HepG2 (cell line): ENCODE measurements around the gene GAS5. TPM values are rescaled to one million over a fixed set of nuclear protein-coding genes. Genes with fewer than 3 reads are reported as not detected.

Experiments used
- FOXA3 ChIP-seq: IDR thresholded peaks from 2 replicates; pipeline ENCODE4 v1.6.1; 2016; ENCODE audit warnings: missing genetic modification reagents, missing compliant biosample characterization
- KDM5A ChIP-seq: fragments of 200-600 bp; sonication (generic); IDR thresholded peaks from 2 replicates; pipeline ENCODE4 v1.7.0; 2018; ENCODE audit warnings: antibody characterized with exemption, mild to moderate bottlenecking, low read length, borderline replicate concordance
- KLF9 ChIP-seq: IDR thresholded peaks from 2 replicates; pipeline ENCODE4 v1.6.1; 2016; ENCODE audit warnings: low read depth
- PAWR ChIP-seq: sonication (generic); formaldehyde crosslinking; IDR thresholded peaks from 2 replicates; pipeline ENCODE4 v1.4.0; 2020; ENCODE audit warnings: missing genetic modification reagents, mild to moderate bottlenecking, borderline replicate concordance
- PHF5A ChIP-seq: IDR thresholded peaks from one replicate; pipeline ENCODE4 v1.6.1; 2018; ENCODE audit warnings: low read depth, missing genetic modification reagents; ENCODE audit not compliant: unreplicated experiment
- SIX4 ChIP-seq: sonication (generic); formaldehyde crosslinking; IDR thresholded peaks from 2 replicates; pipeline ENCODE4 v1.4.0; 2020; ENCODE audit warnings: missing genetic modification reagents
- U2AF2 ChIP-seq: fragments of 200-400 bp; formaldehyde crosslinking; IDR thresholded peaks from 2 replicates; pipeline ENCODE4 v1.6.1; 2017; ENCODE audit warnings: low read depth, mild to moderate bottlenecking, low read length
- ZNF234 ChIP-seq: sonication (generic); formaldehyde crosslinking; conservative IDR thresholded peaks from 2 replicates; pipeline ENCODE4 v1.5.1; 2020; ENCODE audit warnings: mild to moderate bottlenecking, missing genetic modification reagents
- ZNF30 ChIP-seq: sonication (generic); formaldehyde crosslinking; IDR thresholded peaks from 2 replicates; pipeline ENCODE4 v1.5.0; 2020; ENCODE audit warnings: mild to moderate bottlenecking, missing genetic modification reagents
- ZNF383 ChIP-seq: sonication (generic); formaldehyde crosslinking; IDR thresholded peaks from 2 replicates; pipeline ENCODE4 v1.4.0; 2020; ENCODE audit warnings: missing genetic modification reagents, mild to moderate bottlenecking, borderline replicate concordance
- ZNF607 ChIP-seq: sonication (generic); formaldehyde crosslinking; IDR thresholded peaks from 2 replicates; pipeline ENCODE4 v1.5.1; 2020; ENCODE audit warnings: missing genetic modification reagents, mild to moderate bottlenecking, borderline replicate concordance
- ZNF670 ChIP-seq: sonication (generic); formaldehyde crosslinking; IDR thresholded peaks from 2 replicates; pipeline ENCODE4 v1.8.0; 2022; ENCODE audit warnings: mild to moderate bottlenecking, missing genetic modification reagents, borderline replicate concordance
- ZNF75D ChIP-seq: sonication (generic); formaldehyde crosslinking; IDR thresholded peaks from 2 replicates; pipeline ENCODE4 v1.8.1; 2023; ENCODE audit warnings: missing genetic modification reagents, mild to moderate bottlenecking, borderline replicate concordance
- polyA plus RNA-seq, 8 experiments: library from polyadenylated mRNA; depleted of rRNA in 3 of 8; stranded (reverse) in 7 of 8; unstranded in 1 of 8; fragments of >200 nt; fragmentation: Illumina TruSeq in 4 of 8; extraction: Trizol in 4 of 8; gene quantifications; 2 replicates each; pipeline versions ENCODE4 v1.2.1 to v1.2.3, GENCODE V29; 2011 to 2016; ENCODE audit warnings: low read depth in 4 of 8, missing spikeins in 1 of 8, mixed read lengths in 1 of 8; ENCODE audit not compliant: insufficient read depth in 1 of 8
- total RNA-seq, 5 experiments: library from RNA; depleted of rRNA; stranded (reverse); fragments of >200 nt; fragmentation: Illumina TruSeq; extraction: Trizol; gene quantifications; 2 replicates each; pipeline ENCODE4 v1.2.3, GENCODE V29; 2016; ENCODE audit warnings: low read depth in 1 of 5
- TF ChIP-seq, protein P1 (sequence below): sonication (generic); formaldehyde crosslinking; IDR thresholded peaks from 2 replicates; pipeline ENCODE4 v1.4.0; 2020; ENCODE audit warnings: missing genetic modification reagents, borderline replicate concordance
- TF ChIP-seq, protein P2 (sequence below): sonication (generic); formaldehyde crosslinking; IDR thresholded peaks from 2 replicates; pipeline ENCODE4 v1.8.1; 2023; ENCODE audit warnings: mild to moderate bottlenecking, missing genetic modification reagents
- TF ChIP-seq, protein P3 (sequence below): sonication (generic); formaldehyde crosslinking; IDR thresholded peaks from 2 replicates; pipeline ENCODE4 v1.8.0; 2022; ENCODE audit warnings: missing genetic modification reagents, mild to moderate bottlenecking, borderline replicate concordance
- TF ChIP-seq, protein P4 (sequence below): sonication (generic); formaldehyde crosslinking; IDR thresholded peaks from 2 replicates; pipeline ENCODE4 v1.4.0; 2020; ENCODE audit warnings: missing genetic modification reagents
- TF ChIP-seq, protein P5 (sequence below): sonication (generic); formaldehyde crosslinking; IDR thresholded peaks from 2 replicates; pipeline ENCODE4 v1.8.1; 2023; ENCODE audit warnings: mild to moderate bottlenecking, inconsistent platforms, moderate library complexity, missing genetic modification reagents, borderline replicate concordance
- TF ChIP-seq, protein P6 (sequence below): sonication (generic); formaldehyde crosslinking; IDR thresholded peaks from 2 replicates; pipeline ENCODE4 v1.4.0; 2020; ENCODE audit warnings: mild to moderate bottlenecking, missing genetic modification reagents, borderline replicate concordance

Gene GAS5
- total and polyA plus RNA-seq, 2 of the 13 experiments (the other 11 are each of a cell fraction or from before 2014, with no cell fraction given): 352 to 738 TPM

DNA sequence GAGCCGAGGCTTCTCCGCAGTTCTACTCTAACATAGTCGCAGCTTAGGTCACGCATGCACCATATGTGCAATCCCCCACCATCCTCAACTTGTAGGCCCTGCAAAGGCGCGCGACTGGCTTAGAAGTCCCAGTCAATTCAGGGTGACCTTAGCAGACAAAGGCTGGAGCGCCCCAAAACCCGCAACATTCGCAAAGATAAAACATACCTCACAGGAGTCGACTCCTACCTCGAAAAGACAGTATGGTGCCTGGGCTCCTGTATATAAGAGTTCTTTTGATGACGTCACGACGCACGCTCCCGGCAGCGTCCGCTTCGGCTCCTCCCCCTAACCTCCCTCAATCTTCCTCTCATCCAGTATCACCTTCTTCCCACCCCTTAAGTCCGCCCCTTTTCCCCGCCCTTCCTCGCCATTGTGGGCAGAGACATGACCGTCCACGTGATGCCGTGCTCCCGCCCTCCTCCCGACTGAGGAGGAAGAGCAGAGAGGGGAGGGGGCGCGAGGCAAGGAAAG, at the start of gene GAS5 (continued):
- TF ChIP-seq, protein P1, sequence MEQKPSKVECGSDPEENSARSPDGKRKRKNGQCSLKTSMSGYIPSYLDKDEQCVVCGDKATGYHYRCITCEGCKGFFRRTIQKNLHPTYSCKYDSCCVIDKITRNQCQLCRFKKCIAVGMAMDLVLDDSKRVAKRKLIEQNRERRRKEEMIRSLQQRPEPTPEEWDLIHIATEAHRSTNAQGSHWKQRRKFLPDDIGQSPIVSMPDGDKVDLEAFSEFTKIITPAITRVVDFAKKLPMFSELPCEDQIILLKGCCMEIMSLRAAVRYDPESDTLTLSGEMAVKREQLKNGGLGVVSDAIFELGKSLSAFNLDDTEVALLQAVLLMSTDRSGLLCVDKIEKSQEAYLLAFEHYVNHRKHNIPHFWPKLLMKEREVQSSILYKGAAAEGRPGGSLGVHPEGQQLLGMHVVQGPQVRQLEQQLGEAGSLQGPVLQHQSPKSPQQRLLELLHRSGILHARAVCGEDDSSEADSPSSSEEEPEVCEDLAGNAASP (CRISPR knock-in tag): 0 out of 2 replicates have a peak, but pooled peaks have one; percentile 46
- TF ChIP-seq U2AF2 (no peak), ZNF75D (no peak), ZNF607 (CRISPR knock-in tag) (no peak), ZNF234 (CRISPR knock-in tag) (no peak), ZNF670 (CRISPR knock-in tag) (0 out of 2 replicates have a peak, but pooled peaks have one; percentile 12), SIX4 (CRISPR knock-in tag) (0 out of 2 replicates have a peak, but pooled peaks have one; percentile 31), PAWR (CRISPR knock-in tag) (no peak), PHF5A (peak; percentile 54), KLF9 (no peak), KDM5A (no peak), ZNF30 (no peak), ZNF383 (peak; percentile 87; the same call in 1 of the 2 replicates), FOXA3 (peak; percentile 63)
- TF ChIP-seq, protein P2, sequence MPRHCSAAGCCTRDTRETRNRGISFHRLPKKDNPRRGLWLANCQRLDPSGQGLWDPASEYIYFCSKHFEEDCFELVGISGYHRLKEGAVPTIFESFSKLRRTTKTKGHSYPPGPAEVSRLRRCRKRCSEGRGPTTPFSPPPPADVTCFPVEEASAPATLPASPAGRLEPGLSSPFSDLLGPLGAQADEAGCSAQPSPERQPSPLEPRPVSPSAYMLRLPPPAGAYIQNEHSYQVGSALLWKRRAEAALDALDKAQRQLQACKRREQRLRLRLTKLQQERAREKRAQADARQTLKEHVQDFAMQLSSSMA (CRISPR knock-in tag): no peak
- TF ChIP-seq, protein P3, sequence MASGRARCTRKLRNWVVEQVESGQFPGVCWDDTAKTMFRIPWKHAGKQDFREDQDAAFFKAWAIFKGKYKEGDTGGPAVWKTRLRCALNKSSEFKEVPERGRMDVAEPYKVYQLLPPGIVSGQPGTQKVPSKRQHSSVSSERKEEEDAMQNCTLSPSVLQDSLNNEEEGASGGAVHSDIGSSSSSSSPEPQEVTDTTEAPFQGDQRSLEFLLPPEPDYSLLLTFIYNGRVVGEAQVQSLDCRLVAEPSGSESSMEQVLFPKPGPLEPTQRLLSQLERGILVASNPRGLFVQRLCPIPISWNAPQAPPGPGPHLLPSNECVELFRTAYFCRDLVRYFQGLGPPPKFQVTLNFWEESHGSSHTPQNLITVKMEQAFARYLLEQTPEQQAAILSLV (CRISPR knock-in tag): peak; percentile 82; the same call in 1 of the 2 replicates
- TF ChIP-seq, protein P4, sequence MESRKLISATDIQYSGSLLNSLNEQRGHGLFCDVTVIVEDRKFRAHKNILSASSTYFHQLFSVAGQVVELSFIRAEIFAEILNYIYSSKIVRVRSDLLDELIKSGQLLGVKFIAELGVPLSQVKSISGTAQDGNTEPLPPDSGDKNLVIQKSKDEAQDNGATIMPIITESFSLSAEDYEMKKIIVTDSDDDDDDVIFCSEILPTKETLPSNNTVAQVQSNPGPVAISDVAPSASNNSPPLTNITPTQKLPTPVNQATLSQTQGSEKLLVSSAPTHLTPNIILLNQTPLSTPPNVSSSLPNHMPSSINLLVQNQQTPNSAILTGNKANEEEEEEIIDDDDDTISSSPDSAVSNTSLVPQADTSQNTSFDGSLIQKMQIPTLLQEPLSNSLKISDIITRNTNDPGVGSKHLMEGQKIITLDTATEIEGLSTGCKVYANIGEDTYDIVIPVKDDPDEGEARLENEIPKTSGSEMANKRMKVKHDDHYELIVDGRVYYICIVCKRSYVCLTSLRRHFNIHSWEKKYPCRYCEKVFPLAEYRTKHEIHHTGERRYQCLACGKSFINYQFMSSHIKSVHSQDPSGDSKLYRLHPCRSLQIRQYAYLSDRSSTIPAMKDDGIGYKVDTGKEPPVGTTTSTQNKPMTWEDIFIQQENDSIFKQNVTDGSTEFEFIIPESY (CRISPR knock-in tag): no peak
- TF ChIP-seq, protein P5, sequence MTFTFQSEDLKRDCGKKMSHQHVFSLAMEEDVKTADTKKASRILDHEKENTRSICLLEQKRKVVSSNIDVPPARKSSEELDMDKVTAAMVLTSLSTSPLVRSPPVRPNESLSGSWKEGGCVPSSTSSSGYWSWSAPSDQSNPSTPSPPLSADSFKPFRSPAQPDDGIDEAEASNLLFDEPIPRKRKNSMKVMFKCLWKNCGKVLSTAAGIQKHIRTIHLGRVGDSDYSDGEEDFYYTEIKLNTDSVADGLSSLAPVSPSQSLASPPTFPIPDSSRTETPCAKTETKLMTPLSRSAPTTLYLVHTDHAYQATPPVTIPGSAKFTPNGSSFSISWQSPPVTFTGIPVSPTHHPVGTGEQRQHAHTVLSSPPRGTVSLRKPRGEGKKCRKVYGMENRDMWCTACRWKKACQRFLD: no peak
- TF ChIP-seq, protein P6, sequence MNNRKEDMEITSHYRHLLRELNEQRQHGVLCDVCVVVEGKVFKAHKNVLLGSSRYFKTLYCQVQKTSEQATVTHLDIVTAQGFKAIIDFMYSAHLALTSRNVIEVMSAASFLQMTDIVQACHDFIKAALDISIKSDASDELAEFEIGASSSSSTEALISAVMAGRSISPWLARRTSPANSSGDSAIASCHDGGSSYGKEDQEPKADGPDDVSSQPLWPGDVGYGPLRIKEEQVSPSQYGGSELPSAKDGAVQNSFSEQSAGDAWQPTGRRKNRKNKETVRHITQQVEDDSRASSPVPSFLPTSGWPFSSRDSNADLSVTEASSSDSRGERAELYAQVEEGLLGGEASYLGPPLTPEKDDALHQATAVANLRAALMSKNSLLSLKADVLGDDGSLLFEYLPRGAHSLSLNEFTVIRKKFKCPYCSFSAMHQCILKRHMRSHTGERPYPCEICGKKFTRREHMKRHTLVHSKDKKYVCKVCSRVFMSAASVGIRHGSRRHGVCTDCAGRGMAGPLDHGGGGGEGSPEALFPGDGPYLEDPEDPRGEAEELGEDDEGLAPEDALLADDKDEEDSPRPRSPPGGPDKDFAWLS (CRISPR knock-in tag): no peak
